Left renal pelvis (tissue), 4 donors: ENCODE measurements around the gene SHISA7. TPM values are rescaled to one million over a fixed set of nuclear protein-coding genes. Genes with fewer than 3 reads are reported as not detected.
A peak's percentile ranks its signal among the peaks of the same experiment; 100 is the strongest.

Experiments
- DNase-seq, 4 donors: peaks; one replicate each; pipeline ENCODE4 v3.0.0-alpha.2; 2013; ENCODE audit warnings: low read depth in 4 of 4, low spot score in 3 of 4
- polyA plus RNA-seq, 4 donors: library from polyadenylated mRNA; unstranded; fragments of 120-200 nt; gene quantifications; one replicate each; pipeline ENCODE4 v1.2.1, GENCODE V29; 2013; ENCODE audit not compliant: insufficient read length in 4 of 4

Gene SHISA7
- polyA plus RNA-seq, 4 donors, result 0.13 to 0.33 (median 0.22) TPM

GRCh38 chr19:55464039-55464661 is 21.1 kb upstream of the SHISA7 start:
- DNase-seq, result no peak

- DNase-seq, result no peak
These were observed 20.5 kb upstream of the SHISA7 start for GRCh38 chr19:55463583-55464031.

GRCh38 chr19:55462722-55463121 is 19.6 kb upstream of the SHISA7 start:
- no peak for DNase-seq

- DNase-seq, result no peak
These were observed 19.0 kb upstream of the SHISA7 start for GRCh38 chr19:55461974-55462626.

- DNase-seq, result peak; percentile 98 to 99 (median 99)
These were observed 18.3 kb upstream of the SHISA7 start, which contains the start of gene ISOC2 for GRCh38 chr19:55461259-55461973. TSS of gene ISOC2 (minus strand) at chr19:55461642. CDS start at chr19:55456486, 5,156 bp downstream.

- DNase-seq, result no peak
These were observed 17.7 kb upstream of the SHISA7 start for GRCh38 chr19:55460670-55461258.

GRCh38 chr19:55459950-55460657 is 17.0 kb upstream of the SHISA7 start:
- no peak for DNase-seq

- no peak for DNase-seq
These were observed 16.4 kb upstream of the SHISA7 start for GRCh38 chr19:55459551-55459949.

- no peak for DNase-seq
These were observed 14.8 kb upstream of the SHISA7 start for GRCh38 chr19:55457683-55458457.

GRCh38 chr19:55456347-55456746 is 13.2 kb upstream of the SHISA7 start:
- no peak for DNase-seq

- no peak for DNase-seq
These were observed 12.6 kb upstream of the SHISA7 start for GRCh38 chr19:55455576-55456235.

- DNase-seq, result no peak
These were observed 11.7 kb upstream of the SHISA7 start for GRCh38 chr19:55454787-55455243.

- no peak for DNase-seq
These were observed 10.6 kb upstream of the SHISA7 start for GRCh38 chr19:55453511-55454260.

GRCh38 chr19:55452749-55453346 is 9.7 kb upstream of the SHISA7 start:
- peak; percentile 74 to 83 (median 82) for DNase-seq

GRCh38 chr19:55451965-55452748 is 9.1 kb upstream of the SHISA7 start:
- no peak for DNase-seq

- DNase-seq, result no peak
These were observed 8.3 kb upstream of the SHISA7 start for GRCh38 chr19:55451163-55451964.
